Upper lobe of left lung (tissue), 6 donors: ENCODE results near the gene KIF23. TPM values are rescaled to one million over a fixed set of nuclear protein-coding genes. Genes with fewer than 3 reads are reported as not detected.

ENCODE experiments used
- ATAC-seq, 2 donors: fragments of 200-7000 bp; cut with Tn5 transposase; one replicate each; pipeline ENCODE4 v1.9.1; 2022; ENCODE audit warnings: mild to moderate bottlenecking in 2 of 2, moderate library complexity in 2 of 2; ENCODE audit not compliant: low FRiP score in 2 of 2
- DNase-seq, 2 donors: peaks; one replicate each; pipeline ENCODE4 v3.0.0-alpha.2; 2019 to 2020
- H3K27ac ChIP-seq, 4 donors: fragments of 200-600 bp; sonication (generic); one replicate each; pipeline ENCODE4 v1.5.1; 2016 to 2019
- H3K27me3 ChIP-seq, 4 donors: fragments of 200-600 bp; sonication (generic); one replicate each; pipeline ENCODE4 v1.5.1; 2017 to 2019
- H3K36me3 ChIP-seq, 4 donors: fragments of 200-600 bp; sonication (generic); one replicate each; pipeline ENCODE4 v1.5.1; 2016 to 2019
- H3K4me1 ChIP-seq, 4 donors: fragments of 200-600 bp; sonication (generic); one replicate each; pipeline ENCODE4 v1.5.1; 2018 to 2019
- H3K4me3 ChIP-seq, 4 donors: fragments of 200-600 bp; sonication (generic); one replicate each; pipeline ENCODE4 v1.5.1; 2017 to 2019; ENCODE audit warnings: mild to moderate bottlenecking in 2 of 4, moderate library complexity in 1 of 4
- H3K9me3 ChIP-seq, 4 donors: fragments of 200-600 bp; sonication (generic); one replicate each; pipeline ENCODE4 v1.5.1; 2018 to 2019
- CTCF ChIP-seq, 6 experiments: fragments of 450-650 bp in 4 of 6; fragments of 200-600 bp in 2 of 6; sonication (generic) in 2 of 6; IDR thresholded peaks; one replicate each; pipeline ENCODE4 v1.5.1; 2016 to 2019; ENCODE audit warnings: antibody characterized with exemption in 6 of 6
- EP300 ChIP-seq, 4 donors: sonication (generic); formaldehyde crosslinking; IDR thresholded peaks; one replicate each; pipeline ENCODE4 v1.5.1; 2017; ENCODE audit warnings: antibody characterized with exemption in 4 of 4, control low read depth in 2 of 4
- POLR2A ChIP-seq, 4 donors: fragments of 450-650 bp; IDR thresholded peaks; one replicate each; pipeline ENCODE4 v1.5.1; 2016 to 2017; ENCODE audit warnings: antibody characterized with exemption in 4 of 4, mild to moderate bottlenecking in 2 of 4
- POLR2AphosphoS5 ChIP-seq, 2 donors: sonication (generic); formaldehyde crosslinking; IDR thresholded peaks; one replicate each; pipeline ENCODE4 v1.5.1; 2017; ENCODE audit warnings: antibody characterized with exemption in 2 of 2
- WGBS, 2 donors: methylation state at CpG; one replicate each; pipeline ENCODE4 v1.1.5; 2017 to 2018; 5-methylcytosine and 5-hydroxymethylcytosine counted together
- small RNA-seq, 4 donors: library from RNA; depleted of rRNA; stranded (forward); fragments of <200 nt; gene quantifications; one replicate each; pipeline ENCODE3, GENCODE V24; 2016
- total RNA-seq, 6 donors: library from RNA; depleted of rRNA in 4 of 6; stranded (reverse); fragments of >200 nt in 4 of 6; gene quantifications; one replicate each; pipeline versions ENCODE4 v1.1.0 to v1.2.1, GENCODE V29; 2016 to 2021
- donor health status: DM: no; HTN: no; CAD: no; lungs with moderate emphysema.
- donor health status: DM: no; HTN: yes; CAD: no; lungs with severe emphysema.

KIF23 gene
- total RNA-seq, 6 donors from 2014 or later: 1.0 to 6.7 (median 3.7) TPM

- ATAC-seq (no peak), DNase-seq (no peak)
- H3K9me3 ChIP-seq: no peaks in the 10 kb centered on the region
- H3K27me3 ChIP-seq: no peaks in the 10 kb centered on the region
- no peaks in the 10 kb centered on the region for H3K36me3 ChIP-seq
- H3K27ac ChIP-seq: no peak overlapping the region
- H3K4me1 ChIP-seq: no peaks in the 10 kb centered on the region
- no peak overlapping the region for H3K4me3 ChIP-seq
- 80 to 100% methylated on average over 1 of the region's 1 CpG for WGBS, 2 donors
- TF ChIP-seq EP300 (IDR thresholded peaks at IDR 0.05) (no peak), POLR2A (IDR thresholded peaks at IDR 0.05) (no peak), POLR2AphosphoS5 (IDR thresholded peaks at IDR 0.05) (no peak), CTCF (IDR thresholded peaks at IDR 0.05) (no peak)
These were observed 82.9 kb downstream of the KIF23 start for GRCh38 chr15:69497076-69497475.

- Histone ChIP-seq H3K9me3 (no peaks in the 10 kb centered on the region), H3K27ac (no peak overlapping the region), H3K4me1 (no peaks in the 10 kb centered on the region), H3K4me3 (no peak overlapping the region), H3K27me3 (no peaks in the 10 kb centered on the region), H3K36me3 (no peaks in the 10 kb centered on the region)
- WGBS, 2 donors: 80 to 94% methylated on average over 1 of the region's 1 CpG
- ATAC-seq (no peak), DNase-seq (no peak)
- TF ChIP-seq POLR2A (IDR thresholded peaks at IDR 0.05): no peak
These were observed 83.5 kb downstream of the KIF23 start for GRCh38 chr15:69497667-69498066.

Small RNAs within 50 kb of the gene (small RNA-seq; reads per million reads assigned to genes)
- 0 reads per million in 4 donors for gene RF00012

Other genes starting within 250 kb of the KIF23 start
- 10 to 100 TPM; 15.5 to 39.8 (median 26.5) TPM for gene PAQR5, start 115.4 kb upstream of the KIF23 start, total RNA-seq
- gene RPLP1, start 38.5 kb downstream of the KIF23 start, total RNA-seq: 1,000 to 10,000 TPM in 2 of 6 donors, 100 to 1,000 TPM in 4; 339 to 1,933 (median 538) TPM